Naive B cell (primary cell): ENCODE results near the gene RNF31. TPM values are rescaled to one million over a fixed set of nuclear protein-coding genes. Genes with fewer than 3 reads are reported as not detected.
A peak's percentile ranks its signal among the peaks of the same experiment; 100 is the strongest.

Source experiments
- ATAC-seq, 2 donors: fragments of 150-1000 bp; cut with Tn5 transposase; 2 replicates each; pipeline ENCODE4 v1.10.0; 2021; ENCODE audit warnings: low read depth in 2 of 2, mild to moderate bottlenecking in 2 of 2, moderate library complexity in 2 of 2
- DNase-seq: peaks from one replicate; pipeline ENCODE4 v3.0.0; 2022
- H3K27ac Mint-ChIP-seq, 6 donors: one replicate each; pipeline ENCODE4 v1.8.0; 2020 to 2022; ENCODE audit warnings: mild to moderate bottlenecking in 6 of 6, mixed read lengths in 6 of 6, moderate library complexity in 5 of 6, inconsistent platforms in 2 of 6
- H3K27me3 Mint-ChIP-seq, 3 donors: one replicate each; pipeline ENCODE4 v1.8.0; 2021 to 2022; ENCODE audit warnings: mixed read lengths in 3 of 3, mild to moderate bottlenecking in 1 of 3
- H3K36me3 Mint-ChIP-seq, 2 donors: one replicate each; pipeline ENCODE4 v1.8.0; 2020 to 2022; ENCODE audit warnings: mixed read lengths in 2 of 2, inconsistent platforms in 1 of 2, mild to moderate bottlenecking in 1 of 2
- H3K4me1 Mint-ChIP-seq, 3 donors: one replicate each; pipeline ENCODE4 v1.8.0; 2020 to 2022; ENCODE audit warnings: mixed read lengths in 3 of 3, inconsistent platforms in 1 of 3, mild to moderate bottlenecking in 1 of 3, moderate library complexity in 1 of 3
- H3K4me3 Mint-ChIP-seq, 8 donors: one replicate each; pipeline ENCODE4 v1.8.0; 2020 to 2022; ENCODE audit warnings: mild to moderate bottlenecking in 8 of 8, mixed read lengths in 8 of 8, moderate library complexity in 8 of 8, inconsistent platforms in 2 of 8
- H3K9me3 Mint-ChIP-seq, 7 donors: one replicate each; pipeline ENCODE4 v1.8.0; 2020 to 2022; ENCODE audit warnings: mixed read lengths in 7 of 7, mild to moderate bottlenecking in 5 of 7, inconsistent platforms in 2 of 7, moderate library complexity in 1 of 7
- polyA plus RNA-seq, 6 donors: library from polyadenylated mRNA; unstranded; fragments of 300-500 nt; fragmentation: Illumina TruSeq; gene quantifications; one replicate each; pipeline ENCODE4 v1.2.3, GENCODE V29; 2021; ENCODE audit warnings: low read depth in 6 of 6

Gene RNF31
- polyA plus RNA-seq, 6 donors from 2014 or later, result 21.0 to 47.2 (median 32.1) TPM

DNA sequence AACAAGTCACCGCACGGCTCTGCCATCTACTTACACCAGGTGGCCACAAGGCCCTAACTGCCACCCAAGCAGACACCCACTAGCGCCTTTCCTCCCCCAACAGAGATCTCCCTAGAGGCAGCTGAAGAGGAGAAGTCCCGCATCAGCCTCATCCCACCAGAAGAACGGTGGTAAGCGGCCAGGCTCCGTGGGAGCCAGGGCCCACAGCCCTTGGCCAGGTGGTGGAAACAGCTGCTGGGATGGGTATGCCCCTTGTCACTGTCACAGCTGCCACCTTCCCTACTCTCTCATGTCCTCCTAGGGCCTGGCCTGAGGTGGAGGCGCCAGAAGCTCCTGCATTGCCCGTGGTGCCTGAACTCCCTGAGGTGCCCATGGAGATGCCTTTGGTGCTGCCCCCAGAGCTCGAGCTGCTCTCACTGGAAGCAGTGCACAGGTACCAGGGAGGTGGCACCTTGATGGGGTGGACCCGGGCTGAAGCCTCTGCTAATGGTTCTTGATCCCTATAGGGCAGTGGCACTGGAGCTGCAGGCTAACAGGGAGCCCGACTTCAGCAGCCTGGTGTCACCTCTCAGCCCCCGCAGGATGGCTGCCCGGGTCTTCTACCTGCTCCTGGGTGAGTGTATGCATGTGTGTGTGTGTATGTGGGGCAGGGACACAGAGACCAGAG is 32.1 kb downstream of the RNF31 start:
- Mint-ChIP-seq H3K4me3 (no peak overlapping the region), H3K27me3 (no peaks in the 10 kb centered on the region), H3K4me1 (peaks cover 10 to 22% (median 11%) of the 10 kb centered on the region in 3 donors), H3K36me3 (peaks cover 0 to 4% of the 10 kb centered on the region in 2 donors), H3K27ac (peak overlapping the region in 3 of 6 donors; percentile 65 to 82 (median 66)), H3K9me3 (no peaks in the 10 kb centered on the region)
- DNase-seq (no peak), ATAC-seq (no peak)

DNA sequence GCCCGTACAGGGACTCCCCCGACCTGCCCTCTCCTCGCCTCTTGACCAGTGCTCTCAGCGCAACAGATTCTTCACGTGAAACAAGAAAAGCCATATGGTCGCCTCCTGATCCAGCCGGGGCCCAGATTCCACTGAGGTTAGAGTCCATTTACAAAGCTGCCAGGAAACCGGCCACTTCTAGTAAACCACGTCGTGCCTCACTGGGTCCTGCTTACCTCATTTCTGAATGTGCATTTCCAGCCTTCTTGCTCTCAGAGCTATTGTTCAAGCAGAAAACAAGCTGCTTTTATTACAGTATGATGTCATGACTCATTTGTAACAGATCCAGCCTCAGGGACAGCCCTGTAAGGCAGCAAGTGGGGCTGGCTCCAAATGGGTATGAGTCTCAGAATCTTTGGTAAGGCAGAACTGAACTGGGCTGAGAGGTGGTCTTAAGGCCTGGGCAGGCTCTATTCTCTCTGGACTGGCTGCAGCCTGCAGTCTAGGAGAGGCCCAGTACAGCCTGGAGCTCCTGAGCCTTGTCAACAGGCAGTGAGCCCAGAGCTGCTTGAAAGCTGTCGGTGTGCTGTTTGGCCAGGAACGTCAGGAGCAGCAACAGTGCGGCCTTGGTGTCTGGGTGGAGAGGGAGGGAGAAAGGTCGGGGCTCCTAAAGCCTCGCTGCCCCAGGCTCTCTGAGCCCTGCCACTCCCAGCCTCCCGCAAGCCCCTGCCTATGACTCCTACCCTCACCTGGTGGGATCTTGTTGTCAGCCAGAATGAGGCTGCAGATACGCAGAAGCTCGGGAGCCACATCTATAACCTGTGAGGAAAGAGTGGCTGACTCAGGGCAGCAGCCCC is 32.9 kb downstream of the RNF31 start:
- no peak overlapping the region for H3K4me3 Mint-ChIP-seq
- ATAC-seq (peak; percentile 36 to 40), DNase-seq (no peak)
- peaks cover 0 to 4% of the 10 kb centered on the region in 2 donors for H3K36me3 Mint-ChIP-seq
- peaks cover 10 to 22% (median 11%) of the 10 kb centered on the region in 3 donors for H3K4me1 Mint-ChIP-seq
- no peaks in the 10 kb centered on the region for H3K9me3 Mint-ChIP-seq
- peak overlapping the region in 3 of 6 donors; percentile 57 to 82 (median 65) for H3K27ac Mint-ChIP-seq
- H3K27me3 Mint-ChIP-seq, result no peaks in the 10 kb centered on the region

- no peaks in the 10 kb centered on the region for H3K27me3 Mint-ChIP-seq
- peaks cover 0 to 4% of the 10 kb centered on the region in 2 donors for H3K36me3 Mint-ChIP-seq
- peaks cover 10 to 22% (median 15%) of the 10 kb centered on the region in 3 donors for H3K4me1 Mint-ChIP-seq
- peak overlapping the region in 1 of 6 donors; percentile 62 for H3K27ac Mint-ChIP-seq
- no peak for ATAC-seq
- H3K9me3 Mint-ChIP-seq, result no peaks in the 10 kb centered on the region
- H3K4me3 Mint-ChIP-seq, result peak overlapping the region in 1 of 8 donors; percentile 43
- no peak for DNase-seq
Observed at GRCh38 chr14:24181371-24182077, 34.2 kb downstream of the RNF31 start.

- DNase-seq (no peak), ATAC-seq (no peak)
- Mint-ChIP-seq H3K4me1 (peaks cover 14 to 26% (median 22%) of the 10 kb centered on the region in 3 donors), H3K9me3 (no peaks in the 10 kb centered on the region), H3K36me3 (peaks cover 0 to 4% of the 10 kb centered on the region in 2 donors), H3K27ac (peak overlapping the region in 2 of 6 donors; percentile 63 to 67), H3K27me3 (no peaks in the 10 kb centered on the region), H3K4me3 (peak overlapping the region in 3 of 8 donors; percentile 12 to 60 (median 43))
Observed at GRCh38 chr14:24182110-24182882, 35.0 kb downstream of the RNF31 start.

DNA sequence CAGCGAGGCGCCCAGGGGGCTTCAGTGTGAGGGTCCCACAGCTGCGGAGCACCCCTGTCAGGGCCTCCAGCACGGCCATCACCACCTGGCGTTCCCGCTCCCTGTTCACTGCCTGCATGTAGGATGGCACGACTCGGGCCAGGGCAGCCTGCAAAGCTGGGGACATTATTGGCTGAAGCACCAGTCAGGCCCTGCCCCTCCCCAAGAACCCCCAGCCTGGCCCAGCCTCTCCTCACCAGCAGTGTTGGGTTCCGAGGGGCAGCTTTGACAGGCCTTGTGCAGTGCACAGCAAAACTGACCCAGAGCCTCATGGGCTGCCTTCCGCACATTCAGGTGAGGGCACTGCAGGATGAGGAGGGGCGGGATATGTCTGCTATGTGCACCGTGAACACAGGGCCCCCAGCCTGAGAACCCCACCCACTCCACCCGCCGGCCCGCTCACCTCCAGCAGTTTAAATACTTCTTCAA is 35.8 kb downstream of the RNF31 start:
- ATAC-seq (no peak), DNase-seq (no peak)
- no peaks in the 10 kb centered on the region for H3K27me3 Mint-ChIP-seq
- H3K4me1 Mint-ChIP-seq, result peaks cover 22 to 33% (median 27%) of the 10 kb centered on the region in 3 donors
- H3K36me3 Mint-ChIP-seq, result peaks cover 0 to 4% of the 10 kb centered on the region in 2 donors
- H3K27ac Mint-ChIP-seq, result peak overlapping the region in 2 of 6 donors; percentile 21 to 63
- no peak overlapping the region for H3K4me3 Mint-ChIP-seq
- no peaks in the 10 kb centered on the region for H3K9me3 Mint-ChIP-seq

DNA sequence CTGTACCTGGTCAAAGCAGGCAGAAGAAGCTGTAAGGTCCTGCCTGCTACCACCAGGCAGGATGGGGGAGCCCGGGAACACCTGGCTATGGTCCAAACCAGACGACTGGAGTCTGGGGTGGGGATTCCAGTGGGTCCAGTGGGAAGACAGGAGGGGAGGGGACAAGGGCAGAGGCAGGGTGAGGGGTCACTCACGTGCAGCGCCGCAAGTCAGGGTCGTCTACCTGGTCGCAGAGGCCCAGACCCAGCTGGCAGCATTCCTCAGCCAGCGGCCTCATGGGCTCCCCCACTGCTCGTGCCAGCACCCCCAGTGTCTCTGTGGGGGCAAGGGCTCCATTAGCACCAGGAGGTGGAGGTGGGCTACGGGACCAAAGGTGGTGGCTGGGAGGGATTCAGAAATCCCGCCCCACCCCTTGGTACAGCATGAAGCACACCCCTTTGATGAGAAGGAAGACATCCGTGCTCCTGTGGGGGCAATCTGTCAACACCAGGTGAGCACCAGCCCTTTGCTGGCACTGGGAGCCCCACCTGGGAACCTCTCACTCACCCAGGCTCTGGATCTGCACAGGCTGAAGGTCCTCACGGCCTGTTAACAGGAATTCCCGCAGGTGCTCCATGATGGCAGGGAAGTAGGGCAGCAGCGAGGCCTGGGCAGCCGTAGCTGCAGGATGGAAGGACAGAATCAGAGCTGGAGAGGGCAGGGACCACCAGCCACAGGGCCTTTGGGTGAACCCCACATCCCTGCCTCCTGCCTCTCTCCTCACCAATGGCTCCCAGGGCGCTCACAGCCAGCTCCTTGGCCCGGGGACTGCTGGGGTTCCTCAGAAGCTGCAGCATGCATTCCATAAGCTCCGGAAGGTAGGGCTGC is 37.0 kb downstream of the RNF31 start:
- no peak for DNase-seq
- Mint-ChIP-seq H3K4me3 (peak overlapping the region in 2 of 8 donors; percentile 25 to 38), H3K9me3 (no peaks in the 10 kb centered on the region), H3K27me3 (no peaks in the 10 kb centered on the region), H3K27ac (no peak overlapping the region), H3K4me1 (peaks cover 22 to 36% (median 33%) of the 10 kb centered on the region in 3 donors), H3K36me3 (peaks cover 0 to 4% of the 10 kb centered on the region in 2 donors)
- ATAC-seq, result no peak

DNA sequence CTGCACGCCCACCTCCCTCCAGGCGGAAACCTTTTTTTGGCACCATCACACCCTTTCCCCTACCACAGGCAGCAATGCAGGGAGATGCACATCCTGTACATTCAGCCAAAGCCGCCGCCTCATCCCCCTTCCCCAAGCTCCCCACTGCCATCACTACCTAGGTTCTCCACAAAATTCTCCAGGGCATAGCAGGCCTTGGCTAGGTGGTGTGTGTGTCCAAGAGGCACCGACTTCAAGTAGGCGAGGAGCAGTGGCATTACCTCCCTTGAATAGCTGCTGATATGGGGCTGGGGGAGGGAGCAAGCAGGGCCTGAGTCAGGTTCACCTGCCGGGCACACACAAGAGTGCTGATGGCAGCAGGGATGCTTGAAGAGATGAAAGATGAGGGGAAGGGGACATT is 37.7 kb downstream of the RNF31 start:
- Mint-ChIP-seq H3K36me3 (peaks cover 0 to 4% of the 10 kb centered on the region in 2 donors), H3K9me3 (no peaks in the 10 kb centered on the region), H3K27ac (peak overlapping the region in 2 of 6 donors; percentile 56 to 69), H3K27me3 (no peaks in the 10 kb centered on the region), H3K4me3 (peak overlapping the region in 2 of 8 donors; percentile 5 to 48), H3K4me1 (peaks cover 22 to 33% (median 26%) of the 10 kb centered on the region in 3 donors)
- DNase-seq (no peak), ATAC-seq (no peak)

DNA sequence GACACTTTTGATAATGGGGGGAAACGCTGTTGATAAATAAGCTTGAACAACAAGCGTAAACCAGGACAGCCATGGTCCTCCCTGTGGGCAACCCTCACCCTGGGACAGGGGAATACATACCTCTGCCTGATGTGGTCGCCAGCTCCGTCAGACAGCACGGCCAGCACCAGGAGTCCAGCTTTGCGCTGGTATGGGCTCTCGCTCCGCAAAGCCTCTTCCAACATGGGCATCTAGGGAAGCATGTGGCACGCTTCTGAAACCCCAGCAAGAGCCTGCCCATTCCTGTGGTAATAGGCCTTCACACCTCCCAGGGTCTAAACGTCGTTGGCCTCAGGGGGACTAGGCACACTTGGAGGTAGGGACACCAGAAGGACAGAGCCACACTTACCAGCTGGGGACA is 38.4 kb downstream of the RNF31 start:
- peaks cover 22 to 32% (median 25%) of the 10 kb centered on the region in 3 donors for H3K4me1 Mint-ChIP-seq
- H3K9me3 Mint-ChIP-seq, result no peaks in the 10 kb centered on the region
- peak overlapping the region in 2 of 8 donors; percentile 5 to 47 for H3K4me3 Mint-ChIP-seq
- H3K27ac Mint-ChIP-seq, result no peak overlapping the region
- H3K27me3 Mint-ChIP-seq, result no peaks in the 10 kb centered on the region
- peaks cover 0 to 4% of the 10 kb centered on the region in 2 donors for H3K36me3 Mint-ChIP-seq
- ATAC-seq (no peak), DNase-seq (no peak)

GRCh38 chr14:24186831-24187538 is 39.7 kb downstream of the RNF31 start:
- Mint-ChIP-seq H3K4me3 (peak overlapping the region; percentile 7 to 98 (median 80)), H3K4me1 (peaks cover 22 to 36% (median 25%) of the 10 kb centered on the region in 3 donors), H3K36me3 (peaks cover 0 to 4% of the 10 kb centered on the region in 2 donors), H3K9me3 (no peaks in the 10 kb centered on the region), H3K27ac (peak overlapping the region in 4 of 6 donors; percentile 61 to 97 (median 72)), H3K27me3 (no peaks in the 10 kb centered on the region)
- DNase-seq, result no peak
- ATAC-seq, result no peak

GRCh38 chr14:24187539-24187915 is 40.2 kb downstream of the RNF31 start:
- no peak for ATAC-seq
- H3K27me3 Mint-ChIP-seq, result no peaks in the 10 kb centered on the region

DNA sequence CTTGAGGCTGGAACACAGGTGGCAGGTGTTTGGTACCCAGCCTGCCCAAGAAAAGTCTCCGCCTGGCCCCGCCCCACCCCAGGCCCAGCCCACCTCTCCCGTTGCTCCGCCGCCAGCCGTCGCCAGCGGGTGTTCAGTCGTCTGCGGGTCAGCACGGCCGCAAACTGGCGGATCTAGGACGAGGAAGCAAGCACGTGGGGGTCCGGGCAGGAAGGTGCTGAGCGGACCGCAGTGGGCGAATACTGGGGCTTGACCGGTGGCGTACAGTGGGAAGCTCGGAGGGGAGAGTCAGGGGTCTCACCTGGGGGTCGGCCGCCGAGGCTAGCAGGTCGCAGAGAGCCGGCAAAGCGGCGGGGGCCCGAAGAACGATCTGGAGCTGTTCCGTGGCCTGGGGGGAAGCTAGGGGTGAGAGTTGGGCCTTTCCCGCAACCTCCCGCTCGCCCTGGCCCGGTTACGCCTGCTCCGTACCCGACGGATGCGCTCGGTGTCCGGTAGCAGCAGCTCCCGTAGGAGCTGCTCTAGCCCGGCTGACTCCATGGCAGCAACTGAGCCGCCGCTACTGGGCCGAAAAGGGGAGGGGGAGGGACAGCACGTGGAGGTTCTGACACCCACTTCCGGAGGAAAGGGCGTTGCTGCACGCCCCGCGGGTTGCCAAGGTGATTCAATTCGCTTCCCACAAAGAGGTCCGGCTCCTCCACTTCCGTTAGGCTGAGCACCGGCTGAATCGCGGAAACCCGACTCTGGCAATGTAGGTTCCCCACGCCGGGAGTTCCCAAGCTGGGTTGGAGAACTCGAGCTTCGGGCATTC is 41.2 kb downstream of the RNF31 start, which contains the start of gene IPO4:
IPO4 (minus strand) TSS at position 566 of the 808 bp plus-strand sequence; CDS start at position 537, 29 bp downstream.
- Mint-ChIP-seq H3K27me3 (no peaks in the 10 kb centered on the region), H3K9me3 (no peaks in the 10 kb centered on the region), H3K4me1 (peaks cover 28 to 48% (median 30%) of the 10 kb centered on the region in 3 donors), H3K27ac (peak within 1 kb of the TSS; percentile 82 to 98 (median 96)), H3K4me3 (peak within 1 kb of the TSS; percentile 79 to 98 (median 94)), H3K36me3 (no peaks in the 10 kb centered on the region)
- ATAC-seq (peak; percentile 97 to 98), DNase-seq (peak; percentile 93)

More at GRCh38 chr14:24187539-24187915, 40.2 kb downstream of the RNF31 start:
- H3K9me3 Mint-ChIP-seq, result no peaks in the 10 kb centered on the region
- H3K4me1 Mint-ChIP-seq, result peaks cover 26 to 41% (median 26%) of the 10 kb centered on the region in 3 donors
- H3K27ac Mint-ChIP-seq, result peak overlapping the region in 4 of 6 donors; percentile 82 to 97 (median 89)
- peaks cover 0 to 2% of the 10 kb centered on the region in 2 donors for H3K36me3 Mint-ChIP-seq
- peak overlapping the region; percentile 79 to 98 (median 94) for H3K4me3 Mint-ChIP-seq
- DNase-seq, result no peak
